Sigmoid colon (tissue), 4 donors: ENCODE measurements around the gene FMN2.

Experiments used
- EP300 ChIP-seq, 4 donors: sonication (generic); formaldehyde crosslinking; IDR thresholded peaks; one replicate each; pipeline ENCODE4 v1.6.1; 2017; ENCODE audit warnings: antibody characterized with exemption in 4 of 4
- TF ChIP-seq, protein P1 (sequence below), 4 experiments: fragments of 450-650 bp in 3 of 4; fragments of 200-600 bp in 1 of 4; IDR thresholded peaks; one replicate each; pipeline ENCODE4 v1.5.1; 2016 to 2019; ENCODE audit warnings: antibody characterized with exemption in 4 of 4, mild to moderate bottlenecking in 3 of 4, moderate library complexity in 2 of 4

DNA sequence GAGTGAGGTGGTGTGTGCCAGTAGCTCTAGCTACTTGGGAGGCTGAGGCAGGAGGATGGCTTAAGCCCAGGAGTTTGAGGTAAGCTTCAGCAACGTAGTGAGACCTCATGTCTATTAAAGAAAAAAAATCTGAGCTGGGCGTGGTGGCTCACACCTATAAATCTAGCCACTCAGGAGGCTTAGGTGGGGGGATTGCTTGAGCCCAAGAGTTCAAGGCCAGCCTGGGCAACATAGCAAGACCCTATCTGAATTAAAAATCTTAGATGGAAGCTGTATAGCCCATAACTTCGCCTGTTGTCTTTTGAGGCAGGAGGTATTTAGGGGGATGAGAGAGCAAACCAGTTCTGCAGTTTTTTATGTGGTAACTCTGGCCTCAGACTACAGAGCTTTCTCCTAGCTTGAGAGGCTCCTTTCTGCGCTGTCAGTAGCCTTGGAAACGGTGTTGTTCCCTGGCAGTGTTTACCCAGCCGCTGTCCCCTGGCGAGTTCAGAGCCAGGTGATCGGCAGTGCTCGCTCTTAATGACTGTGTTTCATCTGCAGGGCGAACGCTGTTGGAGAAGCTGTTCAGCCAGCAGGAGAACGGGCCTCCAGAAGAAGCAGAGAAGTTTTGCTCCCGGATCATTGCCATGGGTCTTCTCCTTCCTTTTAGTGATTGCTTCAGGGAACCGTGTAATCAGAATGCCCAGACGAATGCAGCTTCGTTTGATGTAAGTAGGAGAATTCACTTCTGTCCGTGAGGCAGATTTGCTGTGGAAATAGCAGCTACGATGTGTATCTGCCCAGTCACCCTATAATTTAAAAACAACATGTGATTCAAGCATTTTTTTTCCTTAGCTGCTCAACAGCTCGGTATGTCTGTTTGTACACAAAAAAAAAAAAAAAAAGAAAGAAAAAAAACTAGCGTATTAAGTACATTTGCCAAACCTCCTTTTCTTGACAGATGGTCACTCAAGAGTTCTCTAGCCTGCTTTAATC lies 31.2 kb downstream of the FMN2 start:
- TF ChIP-seq, protein P1, sequence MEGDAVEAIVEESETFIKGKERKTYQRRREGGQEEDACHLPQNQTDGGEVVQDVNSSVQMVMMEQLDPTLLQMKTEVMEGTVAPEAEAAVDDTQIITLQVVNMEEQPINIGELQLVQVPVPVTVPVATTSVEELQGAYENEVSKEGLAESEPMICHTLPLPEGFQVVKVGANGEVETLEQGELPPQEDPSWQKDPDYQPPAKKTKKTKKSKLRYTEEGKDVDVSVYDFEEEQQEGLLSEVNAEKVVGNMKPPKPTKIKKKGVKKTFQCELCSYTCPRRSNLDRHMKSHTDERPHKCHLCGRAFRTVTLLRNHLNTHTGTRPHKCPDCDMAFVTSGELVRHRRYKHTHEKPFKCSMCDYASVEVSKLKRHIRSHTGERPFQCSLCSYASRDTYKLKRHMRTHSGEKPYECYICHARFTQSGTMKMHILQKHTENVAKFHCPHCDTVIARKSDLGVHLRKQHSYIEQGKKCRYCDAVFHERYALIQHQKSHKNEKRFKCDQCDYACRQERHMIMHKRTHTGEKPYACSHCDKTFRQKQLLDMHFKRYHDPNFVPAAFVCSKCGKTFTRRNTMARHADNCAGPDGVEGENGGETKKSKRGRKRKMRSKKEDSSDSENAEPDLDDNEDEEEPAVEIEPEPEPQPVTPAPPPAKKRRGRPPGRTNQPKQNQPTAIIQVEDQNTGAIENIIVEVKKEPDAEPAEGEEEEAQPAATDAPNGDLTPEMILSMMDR (IDR thresholded peaks at IDR 0.05) = no peak
- no peak for TF ChIP-seq EP300 (IDR thresholded peaks at IDR 0.05)
